Stimulated activated CD8-positive, alpha-beta memory T cell treated with anti-CD3 and anti-CD28 coated beads, Interleukin-12 subunit alpha, Interleukin-12 subunit beta, amount 100 ng/mL, for 24 hours (primary cell): ENCODE results near the gene CYP27A1.

ENCODE experiments used
- DNase-seq: peaks from one replicate; pipeline ENCODE4 v3.0.0-alpha.2; 2020; ENCODE audit errors: extremely low read depth

CYP27A1 gene

GRCh38 chr2:218773881-218774280, 8.1 kb upstream of the CYP27A1 start:
- no peak for DNase-seq

DNA sequence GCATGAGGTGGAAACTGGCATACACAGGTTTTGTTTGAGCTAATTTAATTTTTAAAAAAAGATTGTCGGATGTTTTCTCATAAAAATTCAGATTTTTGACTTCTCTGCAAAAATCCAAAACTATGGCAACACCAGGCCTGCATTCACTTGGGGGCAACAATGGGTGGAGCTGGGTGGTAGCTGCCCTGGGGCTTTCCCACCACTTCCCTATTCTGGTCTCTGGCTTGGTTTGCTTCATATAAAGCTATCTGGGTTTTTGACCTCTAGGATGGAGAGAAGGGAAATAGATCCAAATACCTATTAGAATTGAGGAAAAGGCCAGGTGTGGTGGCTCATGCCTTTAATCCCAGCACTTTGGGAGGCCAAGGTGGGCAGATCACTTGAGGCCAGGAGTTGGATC, 5.5 kb upstream of the CYP27A1 start:
- DNase-seq = no peak

DNA sequence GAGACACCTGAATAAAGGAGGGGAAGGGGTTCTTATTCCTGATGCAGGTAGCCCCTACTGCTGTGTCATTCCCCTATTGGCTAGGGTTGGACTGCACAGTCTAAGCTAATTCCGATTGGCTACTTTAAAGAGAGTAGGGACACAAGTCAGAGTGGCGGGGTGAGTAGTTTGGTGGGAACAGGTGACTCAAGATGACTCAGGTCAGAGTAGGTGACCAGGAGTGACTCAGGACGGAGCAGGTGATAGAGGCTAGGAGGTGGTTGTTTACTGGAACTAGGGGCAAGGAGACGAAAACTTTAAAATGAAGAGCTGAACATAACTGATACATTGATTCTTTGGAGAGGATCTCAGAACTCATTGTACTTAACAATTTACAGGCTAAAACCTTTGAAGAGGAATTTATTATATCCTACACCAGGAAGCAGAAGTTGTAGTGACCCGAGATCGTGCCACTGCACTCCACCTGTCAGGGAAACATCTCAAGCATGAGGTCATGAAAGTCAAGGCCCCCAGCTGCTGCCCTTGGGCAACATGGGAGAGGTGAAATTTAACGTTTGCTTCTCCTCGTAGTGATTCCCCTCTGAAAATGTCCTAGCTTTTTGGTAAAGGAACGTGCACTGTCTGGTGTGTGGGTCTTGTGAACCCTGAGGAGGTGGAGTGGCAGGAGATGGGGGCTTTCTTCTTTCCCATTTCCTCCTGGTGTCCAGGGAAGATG, 4.5 kb upstream of the CYP27A1 start:
- DNase-seq = no peak

DNA sequence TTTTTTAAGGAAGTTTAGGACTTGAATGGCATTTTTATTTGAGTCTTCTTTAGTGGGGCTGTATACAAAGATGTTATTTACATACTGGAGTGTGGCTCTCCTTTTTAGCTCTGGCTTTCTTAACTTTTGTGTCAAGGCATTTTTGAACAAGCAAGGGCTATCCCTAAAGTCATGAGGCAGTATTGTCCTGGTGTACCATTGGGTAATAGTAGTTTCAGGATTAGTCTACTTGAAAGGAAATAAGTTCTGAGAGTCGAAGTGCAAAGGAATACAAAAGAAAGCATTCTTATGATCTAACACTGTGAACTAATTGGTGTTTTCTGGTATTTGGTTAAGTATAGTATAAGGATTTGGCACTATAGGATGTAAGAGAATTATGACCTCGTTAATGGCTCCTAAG, 1.9 kb upstream of the CYP27A1 start:
- no peak for DNase-seq

GRCh38 chr2:218780851-218781690, 876 bp upstream of the CYP27A1 start:
- DNase-seq = no peak

- DNase-seq = no peak
Observed at GRCh38 chr2:218782528-218782844, 539 bp downstream of the CYP27A1 start.

DNA sequence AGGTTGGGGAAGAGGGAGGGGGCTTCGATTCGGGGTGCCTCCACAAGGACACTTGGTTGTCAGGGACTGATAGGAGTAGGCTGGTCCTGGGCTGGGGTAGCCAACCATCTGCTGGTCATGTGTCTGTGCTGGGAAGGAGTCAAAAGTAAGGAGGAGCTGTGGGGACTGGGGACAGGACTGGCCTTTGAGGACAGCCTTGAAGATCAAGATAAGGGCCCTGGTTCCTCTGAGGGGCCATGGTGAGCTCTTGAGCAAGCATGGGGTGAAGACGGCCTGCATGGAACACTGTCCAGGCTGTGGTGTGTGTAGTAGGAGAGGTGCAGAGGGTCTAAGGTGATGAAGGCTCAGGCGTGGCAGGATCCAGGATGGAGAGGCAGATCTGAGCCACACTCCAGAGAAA, 1.7 kb downstream of the CYP27A1 start:
- no peak for DNase-seq

GRCh38 chr2:218785103-218785502, 3.2 kb downstream of the CYP27A1 start:
- DNase-seq = no peak

- DNase-seq = no peak
Observed at GRCh38 chr2:218786133-218786532, 4.2 kb downstream of the CYP27A1 start.

GRCh38 chr2:218788529-218789255, 6.7 kb downstream of the CYP27A1 start:
- no peak for DNase-seq

DNA sequence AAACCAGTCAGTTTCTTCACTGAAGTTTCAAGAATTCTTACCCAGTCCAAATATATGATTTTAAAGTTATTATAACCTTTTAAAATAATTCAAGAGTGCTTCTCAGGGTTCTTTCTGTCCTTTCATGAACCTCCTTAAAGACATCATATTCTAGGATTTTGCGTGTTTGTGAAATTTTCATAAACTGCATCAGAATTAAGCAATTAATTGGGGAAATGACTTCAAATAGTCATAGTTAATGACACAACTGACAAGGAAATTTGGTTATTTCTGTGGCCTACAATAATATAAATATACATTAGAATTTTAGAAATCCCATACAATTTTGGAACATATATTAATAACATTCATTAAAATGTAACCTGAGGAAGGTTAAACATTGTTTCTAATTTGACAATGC, 10.5 kb downstream of the CYP27A1 start:
- DNase-seq = no peak

DNA sequence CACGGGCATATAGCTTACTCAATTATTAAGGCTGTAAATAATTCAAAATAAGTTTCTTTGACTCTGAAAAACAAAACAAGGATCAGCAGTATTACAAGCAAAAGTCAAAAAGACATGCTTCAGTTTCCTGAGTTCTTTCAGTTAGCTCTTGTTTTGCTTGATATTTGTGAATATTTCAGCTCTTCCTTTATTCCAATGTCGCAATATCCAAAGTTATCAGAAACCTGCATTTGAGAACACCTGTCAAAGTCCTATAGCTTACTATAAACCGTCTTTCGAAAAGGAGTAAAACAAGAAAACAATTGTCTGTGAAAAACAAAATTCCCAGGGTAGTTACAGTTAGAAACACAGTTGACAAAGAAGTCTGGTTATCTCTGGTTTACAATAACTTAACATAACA, 14.7 kb downstream of the CYP27A1 start:
- no peak for DNase-seq

DNA sequence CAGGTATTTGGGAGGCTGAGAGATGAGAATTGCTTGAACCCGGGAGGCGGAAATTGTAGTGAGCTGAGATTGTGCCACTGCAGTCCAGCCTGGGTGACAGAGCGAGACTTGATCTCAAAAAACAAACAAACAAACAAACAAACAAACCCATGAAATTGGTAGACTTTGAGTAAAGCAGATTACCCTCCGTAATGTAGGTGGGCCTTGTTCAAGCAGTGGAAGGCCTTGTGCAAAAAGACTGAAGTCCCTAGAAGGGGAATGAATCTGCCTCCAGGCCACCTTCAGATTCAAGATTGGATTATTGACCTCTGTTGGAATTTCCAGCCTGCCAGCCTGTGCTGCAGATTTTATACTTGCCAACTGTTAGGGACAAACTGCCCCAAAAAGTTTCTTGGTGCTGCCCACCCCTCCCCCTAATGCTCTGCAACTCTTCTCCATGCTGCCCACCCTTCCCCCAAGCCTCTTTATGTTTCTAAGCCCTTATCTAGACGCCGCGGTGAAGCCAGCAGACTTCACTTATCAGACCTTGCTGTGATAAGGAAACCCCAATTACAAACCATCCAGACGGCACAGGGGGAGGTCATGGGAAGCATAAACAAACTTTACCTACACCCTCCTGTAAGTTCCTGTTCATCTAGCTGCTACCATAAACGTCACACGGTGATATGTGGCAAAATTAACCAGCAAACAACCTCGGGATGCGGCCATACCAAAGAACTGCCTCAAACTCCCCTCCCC, 17.0 kb downstream of the CYP27A1 start:
- no peak for DNase-seq

- DNase-seq = no peak
Observed at GRCh38 chr2:218799990-218800389, 18.0 kb downstream of the CYP27A1 start.

GRCh38 chr2:218802386-218802994, 20.5 kb downstream of the CYP27A1 start:
- no peak for DNase-seq

DNA sequence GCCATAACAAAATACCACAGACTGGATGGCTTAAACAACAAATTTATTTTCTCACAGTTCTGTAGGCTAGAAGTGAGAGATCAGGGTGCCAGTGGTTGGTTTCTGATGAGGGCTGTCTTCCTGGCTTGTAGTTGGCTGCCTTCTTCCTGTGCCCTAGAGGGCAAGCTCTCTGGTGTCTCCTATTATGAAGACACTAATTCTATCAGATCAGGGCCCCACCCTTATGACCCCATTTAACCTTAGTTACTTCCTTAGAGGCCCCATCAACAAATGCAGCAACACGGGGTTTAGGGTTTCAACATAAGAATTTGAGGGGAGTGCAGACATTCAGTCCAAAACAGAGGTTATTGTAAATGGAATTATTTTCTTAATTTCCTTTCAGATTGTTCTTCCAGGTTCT, 22.9 kb downstream of the CYP27A1 start:
- DNase-seq = no peak

GRCh38 chr2:218805627-218806026, 23.7 kb downstream of the CYP27A1 start:
- DNase-seq = no peak

DNA sequence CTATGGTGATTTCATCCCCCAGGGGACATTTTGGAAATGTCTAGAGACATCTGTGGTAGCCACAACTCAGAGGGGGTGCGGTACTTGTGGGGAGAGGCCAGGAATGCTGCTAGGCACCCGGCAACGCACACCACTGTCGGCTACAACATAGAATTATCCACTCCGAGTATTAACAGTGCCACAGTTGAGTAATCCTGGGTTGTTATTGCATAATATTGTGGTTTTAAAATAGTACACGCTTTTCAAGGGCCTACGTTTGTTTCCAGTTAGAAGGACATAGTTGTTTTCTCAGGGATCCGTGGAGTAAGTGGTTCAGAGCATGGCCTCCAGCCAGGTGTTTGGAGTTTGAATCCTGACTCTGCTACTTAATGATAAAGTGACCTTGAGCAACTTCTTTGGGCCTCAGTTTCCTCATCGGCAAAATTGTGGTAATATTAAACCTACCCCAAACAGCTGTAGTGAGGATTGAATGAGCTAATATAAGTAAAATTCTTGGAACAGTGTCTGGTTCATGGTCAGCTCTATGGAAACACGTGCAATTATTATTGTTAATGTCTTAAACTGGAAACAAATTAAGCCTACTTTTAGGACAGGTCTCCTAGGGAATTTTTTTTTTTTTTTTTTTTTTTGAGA, 24.5 kb downstream of the CYP27A1 start:
- DNase-seq = no peak

GRCh38 chr2:218807626-218808025, 25.7 kb downstream of the CYP27A1 start:
- DNase-seq = no peak

GRCh38 chr2:218809515-218809914, 27.6 kb downstream of the CYP27A1 start:
- no peak for DNase-seq

DNA sequence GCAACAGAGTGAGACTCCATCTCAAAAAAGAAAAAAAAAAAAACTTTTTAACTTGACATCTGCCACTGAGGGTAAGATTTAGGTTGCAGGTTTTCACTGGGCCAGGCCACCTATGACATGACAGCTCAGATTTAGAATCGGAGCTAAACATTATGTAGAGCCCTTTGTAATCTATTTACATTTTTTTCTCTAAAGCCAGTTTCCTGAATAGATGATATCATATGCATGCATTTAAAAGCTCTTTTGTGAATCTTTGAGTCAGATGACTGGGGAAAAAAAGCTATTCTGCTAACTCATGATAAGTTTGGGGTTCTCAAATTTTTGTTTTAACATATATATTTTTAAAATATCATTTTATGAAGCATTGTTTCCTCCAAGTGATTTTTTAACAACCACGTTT, 28.3 kb downstream of the CYP27A1 start:
- DNase-seq = no peak
